ENCODE measurements around the gene SLC11A2.

DNA sequence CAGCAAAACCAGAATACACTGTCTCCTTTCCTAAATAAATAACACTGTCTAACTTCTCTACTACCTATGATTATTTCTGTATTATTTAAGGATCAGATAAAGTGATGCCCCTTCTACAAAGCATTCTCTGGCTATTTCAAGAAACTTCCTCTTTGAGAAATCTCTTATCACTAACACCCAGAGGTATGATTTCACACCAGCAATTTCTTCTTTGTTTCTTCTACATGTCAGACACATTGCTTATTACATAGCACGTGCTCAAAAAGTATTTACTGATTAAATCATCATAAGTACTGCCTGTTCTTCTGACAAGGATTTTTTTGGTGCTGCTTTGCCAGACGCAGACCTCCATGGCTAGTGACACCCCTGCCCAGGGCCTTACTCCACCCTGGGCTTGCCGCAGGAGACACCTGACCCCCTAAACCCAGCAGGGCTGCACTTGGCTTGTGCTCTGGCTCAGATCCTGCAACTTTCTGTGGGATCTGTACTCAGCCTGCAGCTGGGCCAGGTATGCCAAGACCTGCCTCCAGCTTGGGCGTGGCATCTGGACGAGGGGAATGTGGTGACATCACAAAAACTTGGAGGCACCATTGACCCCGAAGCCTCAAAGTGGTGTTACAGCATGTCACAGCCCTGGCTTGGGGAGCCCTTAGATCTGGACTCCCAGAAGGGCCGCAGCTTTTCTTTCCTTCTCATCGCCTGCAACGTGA lies 89.2 kb downstream of the SLC11A2 start:
- TF ChIP-seq, protein P1, sequence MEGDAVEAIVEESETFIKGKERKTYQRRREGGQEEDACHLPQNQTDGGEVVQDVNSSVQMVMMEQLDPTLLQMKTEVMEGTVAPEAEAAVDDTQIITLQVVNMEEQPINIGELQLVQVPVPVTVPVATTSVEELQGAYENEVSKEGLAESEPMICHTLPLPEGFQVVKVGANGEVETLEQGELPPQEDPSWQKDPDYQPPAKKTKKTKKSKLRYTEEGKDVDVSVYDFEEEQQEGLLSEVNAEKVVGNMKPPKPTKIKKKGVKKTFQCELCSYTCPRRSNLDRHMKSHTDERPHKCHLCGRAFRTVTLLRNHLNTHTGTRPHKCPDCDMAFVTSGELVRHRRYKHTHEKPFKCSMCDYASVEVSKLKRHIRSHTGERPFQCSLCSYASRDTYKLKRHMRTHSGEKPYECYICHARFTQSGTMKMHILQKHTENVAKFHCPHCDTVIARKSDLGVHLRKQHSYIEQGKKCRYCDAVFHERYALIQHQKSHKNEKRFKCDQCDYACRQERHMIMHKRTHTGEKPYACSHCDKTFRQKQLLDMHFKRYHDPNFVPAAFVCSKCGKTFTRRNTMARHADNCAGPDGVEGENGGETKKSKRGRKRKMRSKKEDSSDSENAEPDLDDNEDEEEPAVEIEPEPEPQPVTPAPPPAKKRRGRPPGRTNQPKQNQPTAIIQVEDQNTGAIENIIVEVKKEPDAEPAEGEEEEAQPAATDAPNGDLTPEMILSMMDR (IDR thresholded peaks at IDR 0.05) = no peak
- TF ChIP-seq POLR2A (IDR thresholded peaks at IDR 0.05) (no peak), EP300 (IDR thresholded peaks at IDR 0.05) (no peak)
